ENCODE results near the gene MT1F.
A peak's percentile ranks its signal among the peaks of the same experiment; 100 is the strongest.
"Not testable (repeated sequence)": the region's sequence is repeated elsewhere in the genome, so short reads cannot be mapped to it uniquely, and the experiment has no call there.

MT1F gene

DNA sequence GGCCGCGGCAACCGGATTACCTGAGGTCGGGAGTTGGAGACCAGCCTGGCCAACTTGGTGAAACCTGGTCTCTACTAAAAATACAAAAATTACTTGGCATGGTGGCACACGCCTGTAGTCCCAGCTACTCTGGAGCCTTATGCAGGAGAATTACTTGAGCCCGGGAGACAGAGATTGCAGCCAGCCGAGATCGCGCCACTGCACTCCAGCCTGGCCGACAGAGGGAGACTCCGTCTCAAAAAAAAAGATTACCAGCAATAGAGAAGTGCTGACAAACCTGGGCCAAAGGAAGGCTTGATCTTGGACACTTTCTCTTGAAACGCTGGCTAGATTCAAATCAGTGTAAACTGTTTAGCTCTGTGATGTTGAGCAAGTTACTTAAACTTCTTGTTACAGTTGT lies 16.2 kb downstream of the MT1F start:
- H3K4me3 ChIP-seq (ENCODE audit: control insufficient read depth, low read depth, low read length): no peak overlapping the region
- peak; percentile 37 for DNase-seq (ENCODE audit: low read depth)
- TF ChIP-seq, protein P1, sequence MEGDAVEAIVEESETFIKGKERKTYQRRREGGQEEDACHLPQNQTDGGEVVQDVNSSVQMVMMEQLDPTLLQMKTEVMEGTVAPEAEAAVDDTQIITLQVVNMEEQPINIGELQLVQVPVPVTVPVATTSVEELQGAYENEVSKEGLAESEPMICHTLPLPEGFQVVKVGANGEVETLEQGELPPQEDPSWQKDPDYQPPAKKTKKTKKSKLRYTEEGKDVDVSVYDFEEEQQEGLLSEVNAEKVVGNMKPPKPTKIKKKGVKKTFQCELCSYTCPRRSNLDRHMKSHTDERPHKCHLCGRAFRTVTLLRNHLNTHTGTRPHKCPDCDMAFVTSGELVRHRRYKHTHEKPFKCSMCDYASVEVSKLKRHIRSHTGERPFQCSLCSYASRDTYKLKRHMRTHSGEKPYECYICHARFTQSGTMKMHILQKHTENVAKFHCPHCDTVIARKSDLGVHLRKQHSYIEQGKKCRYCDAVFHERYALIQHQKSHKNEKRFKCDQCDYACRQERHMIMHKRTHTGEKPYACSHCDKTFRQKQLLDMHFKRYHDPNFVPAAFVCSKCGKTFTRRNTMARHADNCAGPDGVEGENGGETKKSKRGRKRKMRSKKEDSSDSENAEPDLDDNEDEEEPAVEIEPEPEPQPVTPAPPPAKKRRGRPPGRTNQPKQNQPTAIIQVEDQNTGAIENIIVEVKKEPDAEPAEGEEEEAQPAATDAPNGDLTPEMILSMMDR (conservative IDR thresholded peaks at IDR 0.05; ENCODE audit: control insufficient read depth, insufficient read depth, low read depth, low read length): peak; percentile 58

DNA sequence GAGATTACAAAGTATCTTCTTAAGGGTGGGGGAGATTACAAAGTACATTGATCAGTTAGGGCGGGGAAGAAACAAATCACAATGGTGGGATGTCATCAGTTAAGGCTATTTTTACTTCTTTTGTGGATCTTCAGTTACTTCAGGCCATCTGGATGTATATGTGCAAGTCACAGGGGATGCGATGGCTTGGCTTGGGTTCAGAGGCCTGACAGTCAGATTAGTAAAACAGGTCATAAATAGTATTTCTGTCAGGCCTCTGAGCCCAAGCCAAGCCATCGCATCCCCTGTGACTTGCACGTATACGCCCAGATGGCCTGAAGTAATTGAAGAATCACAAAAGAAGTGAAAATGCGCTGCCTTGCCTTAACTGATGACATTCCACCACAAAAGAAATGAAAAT lies 16.8 kb downstream of the MT1F start:
- H3K4me3 ChIP-seq (ENCODE audit: control insufficient read depth, low read depth, low read length); DNase-seq (ENCODE audit: low read depth): not testable (repeated sequence)

DNA sequence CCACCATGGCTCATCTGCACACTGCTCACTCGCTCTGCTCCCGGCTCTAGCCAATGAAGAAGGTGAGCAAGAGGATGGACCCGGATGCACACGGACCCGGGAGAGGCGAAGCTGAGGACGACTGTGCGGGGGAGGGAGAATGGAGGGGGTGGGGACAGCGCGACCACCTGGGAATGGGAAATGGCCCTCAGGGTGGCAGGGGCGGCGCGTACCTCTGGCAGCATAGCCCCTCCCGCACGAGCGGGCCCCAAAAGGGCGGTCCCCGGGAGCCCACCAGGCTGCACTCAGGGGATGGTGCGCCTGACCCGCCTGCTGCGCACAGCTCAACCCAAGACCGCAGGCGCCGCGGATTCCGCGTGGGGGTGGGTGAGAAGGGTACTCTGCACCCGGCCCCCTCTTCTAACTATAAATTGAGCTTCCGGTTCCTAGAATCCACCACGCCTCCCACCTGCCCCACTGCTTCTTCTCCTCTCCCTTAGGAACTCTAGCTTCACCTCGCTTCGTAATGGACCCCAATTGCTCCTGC lies 18.0 kb downstream of the MT1F start:
- TF ChIP-seq, protein P1 (conservative IDR thresholded peaks at IDR 0.05; ENCODE audit: control insufficient read depth, insufficient read depth, low read depth, low read length): no peak
- no peak overlapping the region for H3K4me3 ChIP-seq (ENCODE audit: control insufficient read depth, low read depth, low read length)
- no peak for DNase-seq (ENCODE audit: low read depth)

DNA sequence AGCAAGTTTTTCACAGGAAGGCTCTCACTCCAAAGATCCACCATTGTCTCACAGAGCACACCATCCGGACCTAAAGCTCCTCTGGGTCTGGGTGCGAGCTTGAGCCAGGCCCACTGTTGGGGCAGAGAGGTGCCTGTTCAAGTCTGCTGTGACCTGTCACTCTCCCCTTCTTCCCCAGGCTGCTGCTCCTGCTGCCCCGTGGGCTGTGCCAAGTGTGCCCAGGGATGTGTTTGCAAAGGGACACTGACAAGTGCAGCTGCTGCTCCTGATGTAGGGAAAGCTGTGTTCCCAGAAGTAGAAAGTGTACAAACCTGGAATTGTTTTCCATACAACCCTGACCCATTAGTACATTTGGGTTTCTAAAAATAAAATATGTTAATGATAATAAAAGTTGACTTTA lies 19.7 kb downstream of the MT1F start:
- TF ChIP-seq, protein P1 (conservative IDR thresholded peaks at IDR 0.05; ENCODE audit: control insufficient read depth, insufficient read depth, low read depth, low read length): no peak
- no peak for DNase-seq (ENCODE audit: low read depth)

DNA sequence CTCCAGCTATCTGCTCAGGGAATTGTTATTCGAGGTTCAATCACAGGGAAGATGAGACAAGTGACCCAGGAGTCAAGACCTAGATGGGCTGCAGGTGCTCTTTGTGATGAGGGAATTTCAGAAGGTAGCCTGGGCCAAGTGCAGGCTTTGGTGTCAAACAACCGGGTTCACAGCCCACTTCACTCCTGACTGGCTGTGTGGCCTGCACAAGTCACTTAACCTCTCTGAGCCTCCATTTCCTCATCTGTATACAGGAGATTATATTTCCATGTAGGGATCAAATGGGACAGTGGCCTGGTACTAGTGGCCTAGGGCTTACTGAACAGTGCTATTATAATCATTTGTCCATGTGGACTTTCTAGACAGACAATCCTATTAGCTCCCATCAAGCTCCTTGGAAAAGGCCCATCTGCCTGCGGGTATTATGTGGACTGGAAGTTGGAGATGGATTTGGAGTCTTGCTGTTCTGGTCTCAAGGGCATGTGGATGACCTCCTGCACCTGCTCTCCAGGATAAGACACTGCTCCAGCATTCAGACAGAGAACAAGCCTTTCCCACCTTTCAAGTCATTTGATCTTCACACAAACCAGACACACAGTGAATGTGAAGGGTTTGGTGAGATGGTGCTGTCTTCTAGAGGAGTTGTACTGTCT lies 21.4 kb downstream of the MT1F start:
- DNase-seq (ENCODE audit: low read depth): no peak
- TF ChIP-seq, protein P1 (conservative IDR thresholded peaks at IDR 0.05; ENCODE audit: control insufficient read depth, insufficient read depth, low read depth, low read length): no peak
- H3K4me3 ChIP-seq (ENCODE audit: control insufficient read depth, low read depth, low read length): no peak overlapping the region

More for the DNA sequence above, 19.7 kb downstream of the MT1F start:
- no peak overlapping the region for H3K4me3 ChIP-seq (ENCODE audit: control insufficient read depth, low read depth, low read length)

DNA sequence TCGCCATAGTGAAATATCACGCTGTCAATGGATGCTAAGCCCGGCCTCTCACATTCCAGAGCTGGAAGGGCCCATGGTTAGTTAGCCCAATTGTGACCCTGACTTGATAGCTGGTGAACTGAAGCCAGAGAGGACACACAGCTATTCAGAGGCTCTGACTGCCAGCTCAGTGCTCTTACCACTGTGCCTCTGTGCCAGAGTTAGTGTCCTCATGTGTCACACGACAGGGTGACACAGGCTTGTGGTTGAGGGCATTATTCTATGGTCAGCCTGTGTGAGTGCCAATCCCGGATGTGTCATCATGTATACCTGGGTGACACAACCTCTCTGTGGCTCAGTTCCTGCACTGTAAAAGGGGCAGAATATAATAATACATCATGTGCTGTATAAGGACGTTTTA lies 22.1 kb downstream of the MT1F start:
- no peak overlapping the region for H3K4me3 ChIP-seq (ENCODE audit: control insufficient read depth, low read depth, low read length)
- TF ChIP-seq, protein P1 (conservative IDR thresholded peaks at IDR 0.05; ENCODE audit: control insufficient read depth, insufficient read depth, low read depth, low read length): no peak
- no peak for DNase-seq (ENCODE audit: low read depth)

DNA sequence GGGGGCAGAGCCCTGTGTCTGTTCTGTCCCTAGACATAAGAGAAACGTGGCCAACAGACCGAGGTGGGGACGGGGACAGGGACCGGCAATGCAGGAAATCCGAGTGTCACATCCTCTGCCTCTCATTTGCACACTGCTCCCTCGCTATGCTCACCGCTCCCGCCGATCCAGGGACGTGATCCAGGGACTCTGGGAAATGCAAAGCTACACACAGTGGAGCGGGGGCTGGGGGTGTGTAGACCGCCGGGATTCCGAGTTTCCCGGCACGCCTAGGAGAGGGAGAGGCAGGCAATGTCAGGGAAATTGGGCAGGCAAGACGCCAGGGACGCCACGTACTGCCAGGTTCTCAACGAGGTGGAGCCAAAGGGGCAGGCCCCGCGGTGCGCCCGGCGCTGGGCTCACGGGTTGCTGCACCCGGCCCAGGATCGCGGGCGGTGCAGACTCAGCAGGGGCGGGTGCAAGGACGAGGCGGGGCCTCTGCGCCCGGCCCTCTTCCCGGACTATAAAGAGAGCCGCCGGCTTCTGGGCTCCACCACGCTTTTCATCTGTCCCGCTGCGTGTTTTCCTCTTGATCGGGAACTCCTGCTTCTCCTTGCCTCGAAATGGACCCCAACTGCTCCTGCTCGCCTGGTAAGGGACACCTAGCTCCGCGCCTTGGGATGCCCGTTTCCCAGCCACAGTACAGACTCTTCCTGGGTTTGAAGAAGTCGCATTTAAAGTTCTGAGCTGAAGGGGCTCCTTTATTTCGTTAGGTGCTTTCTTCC lies 24.4 kb downstream of the MT1F start, which contains the start of gene MT1X:
MT1X (plus strand) TSS at position 532 of the 764 bp plus-strand sequence; CDS start at position 603, 71 bp downstream.
- H3K4me3 ChIP-seq (ENCODE audit: control insufficient read depth, low read depth, low read length): peak within 1 kb of the TSS; percentile 72
- DNase-seq (ENCODE audit: low read depth): peak; percentile 85
- TF ChIP-seq, protein P1 (conservative IDR thresholded peaks at IDR 0.05; ENCODE audit: control insufficient read depth, insufficient read depth, low read depth, low read length): no peak
